HUDEP-2 (cell line): ENCODE measurements around the gene TLR7.

Source experiments
- DNase-seq, 76 experiments: peaks; one replicate each; lab custom pipeline; 2025; ENCODE audit not compliant: unreplicated experiment in 76 of 76; lab: John Stamatoyannopoulos, UW

The TLR7 gene

GRCh38 chrX:12866451-12867377 is at the start of gene TLR7:
Gene TLR7 (plus strand): TSS chrX:12867072. CDS start chrX:12867579, 507 bp downstream.
- DNase-seq = no peak

DNA sequence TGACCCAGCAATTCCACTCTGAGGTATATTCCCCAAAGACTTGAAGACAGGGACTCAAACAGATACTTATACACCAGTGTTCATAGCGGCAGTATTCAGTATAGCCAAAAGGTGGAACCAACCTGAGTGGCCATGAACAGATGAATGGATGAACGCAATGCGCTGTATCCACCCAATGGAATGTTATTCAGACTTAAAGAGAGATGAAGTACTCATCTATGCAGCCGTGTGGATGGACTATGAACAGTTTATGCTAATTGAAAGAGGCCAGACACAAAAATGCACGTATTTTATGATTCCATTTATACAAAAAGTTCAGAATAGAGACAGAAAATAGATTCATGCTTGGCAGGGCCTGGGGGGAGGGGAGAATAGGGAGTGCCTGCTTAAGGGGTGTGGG is 49.3 kb upstream of the TLR7 start:
- no peak for DNase-seq

GRCh38 chrX:12819222-12819621 is 47.6 kb upstream of the TLR7 start:
- DNase-seq = no peak

- DNase-seq = no peak
Measured at GRCh38 chrX:12820737-12821136, 46.1 kb upstream of the TLR7 start.

- no peak for DNase-seq
Measured at GRCh38 chrX:12824944-12825343, 41.9 kb upstream of the TLR7 start.

- no peak for DNase-seq
Measured at GRCh38 chrX:12825801-12826200, 41.1 kb upstream of the TLR7 start.

DNA sequence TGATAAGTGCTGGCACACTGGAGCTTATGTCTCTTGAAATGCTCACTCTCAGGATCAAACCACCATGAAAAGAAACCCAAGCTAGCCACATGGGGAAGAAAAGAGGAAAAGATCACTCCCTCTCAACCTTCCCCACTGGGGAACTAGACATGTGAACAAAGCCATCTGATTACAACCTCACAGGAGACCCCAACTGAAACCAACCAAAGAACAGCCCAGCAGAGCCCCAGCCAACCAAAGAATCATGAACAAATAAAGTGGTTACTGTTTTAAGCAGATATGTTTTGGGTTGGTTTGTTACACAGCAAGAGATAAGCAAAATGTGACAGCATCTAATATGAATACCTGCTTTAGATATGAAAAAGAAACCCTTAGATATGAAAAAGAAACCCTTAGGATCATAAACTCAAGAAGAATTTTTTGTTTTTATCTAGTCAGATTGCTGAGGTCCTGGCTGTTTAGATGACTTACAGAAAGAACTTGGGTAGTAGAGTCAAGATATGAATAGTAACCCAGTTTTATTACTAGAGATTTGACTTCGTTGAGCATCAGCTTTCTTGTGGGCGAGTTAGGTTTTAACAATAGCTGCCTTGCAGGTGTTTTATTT is 23.7 kb upstream of the TLR7 start:
- DNase-seq = no peak

DNA sequence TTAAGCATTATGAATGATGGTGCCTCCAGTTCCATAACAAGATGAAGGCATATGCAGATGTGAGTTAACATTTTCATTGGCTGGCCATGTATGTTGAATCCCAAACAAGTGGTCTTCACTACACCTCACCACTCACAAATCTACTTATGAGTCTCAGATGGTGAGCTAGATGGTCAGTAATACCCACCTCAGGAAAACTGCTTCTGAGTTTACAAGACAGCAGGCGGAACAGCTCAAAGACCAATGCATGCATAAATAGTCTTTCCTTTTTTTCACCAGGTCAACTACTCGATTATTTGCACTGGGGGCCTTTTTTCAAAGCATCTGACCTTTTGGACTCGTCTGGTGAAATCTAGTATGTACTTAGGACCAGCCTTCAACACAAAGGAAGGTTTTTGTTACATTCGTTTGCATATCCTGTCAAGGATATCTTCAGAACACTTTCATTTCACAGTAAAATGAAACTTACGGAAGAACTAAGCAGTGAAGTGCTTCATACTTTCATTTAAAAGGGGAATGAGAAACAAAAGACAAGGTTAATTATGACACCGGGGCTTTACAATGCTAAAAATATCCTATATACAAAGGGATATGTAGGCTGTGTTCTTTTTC is 23.1 kb upstream of the TLR7 start:
- DNase-seq = no peak

DNA sequence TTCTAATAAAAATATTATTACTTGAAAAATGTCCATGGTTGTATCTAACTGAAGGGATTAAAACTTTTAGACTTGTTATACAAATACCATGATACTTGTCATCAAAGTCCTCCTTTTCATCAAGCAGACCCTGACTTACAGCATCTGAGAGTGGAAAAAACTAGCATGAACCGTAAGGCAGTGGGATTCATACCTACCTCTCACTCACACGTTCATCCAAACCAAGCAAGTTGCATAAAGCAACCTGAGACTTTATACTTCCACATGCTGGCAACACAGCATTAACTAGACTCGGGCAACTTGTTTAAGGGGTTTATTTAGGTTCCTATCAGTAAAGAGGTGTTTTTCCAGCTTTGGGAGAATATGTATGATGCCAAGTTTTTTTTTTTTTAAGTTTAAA is 22.6 kb upstream of the TLR7 start:
- DNase-seq = no peak

GRCh38 chrX:12865359-12865758 is 1.5 kb upstream of the TLR7 start:
- no peak for DNase-seq

- no peak for DNase-seq
Measured at GRCh38 chrX:12867685-12868084, 813 bp downstream of the TLR7 start.

DNA sequence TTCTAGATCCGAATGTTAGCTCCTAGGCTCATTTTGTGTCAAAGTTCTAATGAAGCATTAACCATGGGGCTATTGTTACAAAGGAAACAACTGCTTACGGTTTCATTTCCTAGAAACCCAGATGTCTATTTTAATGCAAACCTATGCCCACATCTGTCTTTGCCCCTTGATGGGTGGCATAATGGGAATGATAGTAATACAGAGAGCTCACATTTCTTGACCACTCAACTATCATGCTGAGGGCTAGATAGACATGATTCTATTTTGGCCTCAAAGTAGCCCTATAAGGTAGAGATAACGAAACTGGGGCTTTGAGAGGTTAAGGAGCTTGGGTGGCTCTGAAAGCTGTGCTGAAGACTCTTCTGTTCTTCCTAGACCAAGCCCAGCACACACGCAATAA is 1.9 kb downstream of the TLR7 start:
- no peak for DNase-seq

DNA sequence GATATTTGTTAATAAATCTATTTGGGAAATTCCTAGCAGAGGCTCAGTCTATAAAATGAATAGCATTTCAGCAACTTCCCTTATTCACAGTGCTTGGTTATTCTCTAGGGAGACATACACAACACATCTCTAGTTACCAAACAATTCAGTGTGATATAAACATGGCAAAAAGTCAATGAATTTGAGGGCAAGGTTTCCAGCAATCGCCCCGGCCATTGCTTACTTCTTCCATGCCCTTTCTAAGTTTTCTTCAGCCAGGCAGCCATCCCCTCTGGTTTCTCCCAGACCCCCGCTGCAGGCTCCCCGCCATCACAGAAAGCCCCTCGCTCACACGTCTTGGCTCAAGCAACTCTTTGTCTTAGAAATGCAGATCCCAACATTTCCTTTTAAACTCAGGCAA is 4.4 kb downstream of the TLR7 start:
- no peak for DNase-seq

- DNase-seq = no peak
Measured at GRCh38 chrX:12872741-12873140, 5.9 kb downstream of the TLR7 start.

DNA sequence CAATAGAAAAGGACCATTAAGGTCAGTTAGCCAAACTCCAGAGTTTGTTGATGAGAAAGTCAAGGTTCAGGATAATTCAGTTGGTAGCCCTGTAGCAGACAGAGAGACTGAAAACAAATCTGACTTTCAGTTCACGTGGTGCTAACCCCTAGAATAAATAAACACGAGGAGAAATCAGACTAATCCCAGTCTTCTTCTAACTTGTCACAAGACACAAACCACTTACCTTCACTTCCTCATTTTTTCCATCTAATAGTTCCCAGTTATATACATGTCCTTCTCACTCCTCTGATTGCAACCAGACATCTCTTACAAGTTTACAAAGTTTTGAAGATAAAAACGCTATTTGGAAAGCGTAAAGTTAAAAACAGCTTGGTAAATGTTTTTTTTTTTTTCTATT is 7.7 kb downstream of the TLR7 start:
- DNase-seq = no peak

- no peak for DNase-seq
Measured at GRCh38 chrX:12877386-12877785, 10.5 kb downstream of the TLR7 start.

DNA sequence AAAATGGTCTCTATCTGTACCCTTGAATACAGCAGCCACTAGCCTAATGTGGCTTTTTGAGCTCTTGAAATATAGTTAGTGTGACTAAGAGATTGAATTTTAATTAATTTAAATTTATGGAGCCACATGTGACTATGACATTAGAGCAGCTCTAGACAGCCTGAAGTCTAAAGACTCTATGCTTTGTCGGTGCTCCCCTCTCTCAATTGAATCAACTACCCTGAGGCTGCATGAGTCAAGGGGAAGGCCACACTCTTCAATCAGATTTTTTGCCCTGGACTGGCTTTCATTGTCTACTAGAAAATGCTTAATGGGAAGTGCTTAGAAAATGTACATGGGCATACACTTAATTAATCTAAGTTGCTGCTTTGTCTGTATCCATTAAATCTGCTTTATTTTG is 11.7 kb downstream of the TLR7 start:
- no peak for DNase-seq

DNA sequence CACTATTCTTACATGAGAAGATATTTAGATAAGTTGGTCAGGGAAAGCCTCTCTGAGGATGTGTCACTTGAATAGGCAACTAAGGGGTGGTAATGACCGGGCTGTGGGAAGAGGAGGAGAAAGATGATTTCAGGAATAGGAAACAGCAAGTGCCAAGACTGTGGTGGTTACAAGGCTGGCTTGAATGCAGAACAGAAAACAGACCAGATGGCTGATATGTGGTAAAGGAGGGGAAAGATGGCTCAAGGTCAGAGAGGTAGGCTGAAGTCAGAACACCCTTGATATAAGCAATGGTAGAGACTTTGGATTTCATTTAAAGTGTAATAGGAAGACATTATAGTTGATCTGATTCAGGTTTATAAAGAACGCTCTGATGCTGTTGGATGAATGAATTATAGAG is 15.0 kb downstream of the TLR7 start:
- no peak for DNase-seq

- no peak for DNase-seq
Measured at GRCh38 chrX:12885508-12885907, 18.6 kb downstream of the TLR7 start.

DNA sequence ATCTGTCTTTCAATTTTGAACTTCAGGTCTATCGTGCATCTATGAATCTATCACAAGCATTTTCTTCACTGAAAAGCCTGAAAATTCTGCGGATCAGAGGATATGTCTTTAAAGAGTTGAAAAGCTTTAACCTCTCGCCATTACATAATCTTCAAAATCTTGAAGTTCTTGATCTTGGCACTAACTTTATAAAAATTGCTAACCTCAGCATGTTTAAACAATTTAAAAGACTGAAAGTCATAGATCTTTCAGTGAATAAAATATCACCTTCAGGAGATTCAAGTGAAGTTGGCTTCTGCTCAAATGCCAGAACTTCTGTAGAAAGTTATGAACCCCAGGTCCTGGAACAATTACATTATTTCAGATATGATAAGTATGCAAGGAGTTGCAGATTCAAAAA is 19.7 kb downstream of the TLR7 start:
- no peak for DNase-seq

- no peak for DNase-seq
Measured at GRCh38 chrX:12887141-12887540, 20.3 kb downstream of the TLR7 start.

- DNase-seq = no peak
Measured at GRCh38 chrX:12887767-12888166, 20.9 kb downstream of the TLR7 start.
